Pulmonary artery endothelial cell (primary cell): ENCODE measurements around the gene C3orf20. TPM values are rescaled to one million over a fixed set of nuclear protein-coding genes. Genes with fewer than 3 reads are reported as not detected.
"Not testable (repeated sequence)": the region's sequence is repeated elsewhere in the genome, so short reads cannot be mapped to it uniquely, and the experiment has no call there.

ENCODE experiments used
- DNase-seq: peaks from one replicate; pipeline ENCODE4 v3.0.0-alpha.2; 2011; ENCODE audit warnings: low read depth, low spot score
- total RNA-seq: library from RNA; depleted of rRNA; stranded (reverse); fragments of >200 nt; gene quantifications from 2 replicates; pipeline ENCODE4 v1.2.3, GENCODE V29; 2014

Gene C3orf20
- total RNA-seq, 1 donor from 2014 or later, result not detected

DNA sequence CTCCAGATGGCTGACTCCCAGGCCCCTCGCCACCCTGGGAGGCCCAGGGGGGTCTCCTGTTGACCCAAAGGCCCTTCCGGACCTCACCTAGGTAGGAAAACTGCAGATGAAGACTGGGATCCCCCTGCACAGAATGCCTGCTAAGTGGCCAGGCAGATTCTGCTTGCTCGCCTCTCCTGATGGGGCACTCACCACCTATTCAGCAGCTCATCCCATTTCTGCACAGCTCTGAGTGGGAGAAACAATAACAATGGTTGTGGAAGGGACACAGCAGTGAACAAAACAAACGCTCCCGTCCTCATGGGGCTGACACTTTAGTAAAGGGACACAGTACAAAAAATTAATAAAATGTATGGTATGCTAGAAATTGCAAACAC is 118.9 kb downstream of the C3orf20 start:
- DNase-seq, result no peak

DNA sequence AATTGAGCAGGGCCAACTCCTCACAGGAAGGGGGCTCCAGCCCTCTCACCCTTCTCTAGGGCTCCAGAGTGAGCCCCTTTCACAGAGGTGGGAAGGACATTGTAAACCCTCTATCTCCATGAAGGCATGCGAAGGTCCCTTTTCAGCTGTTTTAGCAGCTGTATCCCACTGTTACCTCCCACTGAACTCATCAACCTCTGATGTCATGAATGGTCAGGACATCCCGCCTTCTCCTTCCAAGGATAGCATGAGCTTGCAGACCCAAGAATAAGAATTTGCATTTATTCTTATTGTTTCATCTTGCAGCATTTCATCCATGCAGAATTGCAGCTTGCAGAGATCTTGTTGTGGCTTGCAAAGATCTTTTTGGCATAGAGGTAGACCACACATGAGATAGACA is 119.5 kb downstream of the C3orf20 start:
- no peak for DNase-seq

DNA sequence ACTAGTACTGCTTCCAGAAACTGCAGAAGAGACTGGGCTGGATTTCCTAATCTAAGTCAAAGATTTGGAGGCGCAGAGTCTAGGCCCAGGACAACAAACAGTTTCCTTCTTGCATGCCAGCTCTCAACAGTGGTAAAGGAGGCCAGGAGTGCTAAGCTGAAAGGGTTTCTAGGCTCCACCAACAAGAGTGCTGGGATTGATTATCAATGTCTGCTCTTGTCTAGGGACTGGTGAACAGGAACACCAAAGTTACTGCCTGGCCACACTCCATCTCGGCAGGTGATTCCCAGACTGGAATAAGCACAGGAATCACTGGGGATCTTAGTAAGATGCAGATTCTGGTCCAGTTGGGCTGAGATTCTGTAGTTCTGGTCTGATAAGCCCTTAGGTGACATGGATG is 121.1 kb downstream of the C3orf20 start:
- DNase-seq, result no peak

DNA sequence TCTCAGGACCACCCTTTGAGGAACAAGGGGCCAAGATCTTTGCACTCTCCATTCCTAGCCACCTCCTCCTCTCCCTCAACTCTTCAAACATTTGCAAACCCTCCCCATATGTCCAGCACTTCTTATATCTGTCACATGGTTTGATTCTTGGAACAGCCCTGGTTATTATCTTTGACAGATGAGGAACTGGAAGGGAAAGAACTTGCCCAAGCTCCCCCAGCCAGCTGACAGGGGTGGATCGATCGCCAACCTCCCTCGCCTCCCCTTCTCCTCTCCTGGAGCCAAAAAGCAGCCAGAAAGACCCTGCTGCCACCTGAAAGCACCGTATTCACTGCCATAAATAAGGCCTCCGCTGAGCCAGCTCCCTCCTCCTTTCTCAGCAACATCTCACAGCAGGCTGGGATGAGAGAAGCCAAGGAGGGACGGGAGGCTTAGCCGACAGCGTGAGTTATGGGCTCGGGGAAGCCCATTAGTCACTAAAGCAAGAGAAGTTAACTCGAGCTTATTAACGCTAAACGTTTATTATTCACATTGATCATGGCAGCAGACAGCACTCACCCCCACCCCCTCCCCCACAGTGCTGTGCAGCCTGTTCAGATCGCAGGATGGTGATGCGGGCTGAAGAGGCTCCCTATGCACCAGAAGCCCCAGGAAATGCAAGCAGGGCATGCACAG is 121.6 kb downstream of the C3orf20 start:
- DNase-seq, result no peak

DNA sequence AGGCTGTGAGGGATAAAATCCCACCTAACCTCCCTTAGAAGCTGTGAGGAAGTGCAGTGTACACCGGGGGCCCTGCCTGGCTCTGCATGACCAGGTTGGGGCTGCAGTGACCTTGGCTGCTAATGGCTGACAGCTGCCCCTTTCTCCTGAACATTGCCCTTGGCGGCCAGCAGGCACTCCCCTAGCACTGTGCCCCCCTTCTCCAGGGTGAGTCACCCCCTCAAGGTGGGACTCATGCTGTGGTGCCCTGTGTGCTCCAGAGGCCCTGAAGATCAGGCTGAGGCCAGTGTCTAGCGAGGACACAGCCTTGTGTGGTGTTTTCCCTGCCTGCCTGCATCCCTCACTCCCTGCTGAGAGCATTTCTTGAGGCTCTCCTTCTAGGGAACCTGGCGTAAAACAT is 122.8 kb downstream of the C3orf20 start:
- DNase-seq, result no peak

DNA sequence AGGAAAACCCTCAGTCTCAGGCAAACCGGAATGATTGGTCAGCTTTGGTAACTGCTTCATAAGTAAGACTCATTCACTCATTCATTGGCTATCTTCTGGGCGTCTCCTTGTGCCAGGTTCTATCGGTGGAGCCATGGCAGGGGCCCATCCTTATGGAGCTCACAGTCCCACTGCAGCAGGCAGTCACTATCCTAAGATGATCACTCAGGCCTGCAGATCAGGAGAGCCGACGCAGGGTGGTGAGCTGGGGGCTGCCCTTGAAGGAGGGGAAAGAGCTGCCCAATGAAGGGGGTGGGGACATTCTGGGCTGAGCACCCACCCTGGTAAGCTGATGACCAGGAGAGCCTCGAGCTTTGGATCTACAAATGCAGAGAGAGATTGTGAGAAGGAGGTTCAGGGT is 123.3 kb downstream of the C3orf20 start:
- no peak for DNase-seq

DNA sequence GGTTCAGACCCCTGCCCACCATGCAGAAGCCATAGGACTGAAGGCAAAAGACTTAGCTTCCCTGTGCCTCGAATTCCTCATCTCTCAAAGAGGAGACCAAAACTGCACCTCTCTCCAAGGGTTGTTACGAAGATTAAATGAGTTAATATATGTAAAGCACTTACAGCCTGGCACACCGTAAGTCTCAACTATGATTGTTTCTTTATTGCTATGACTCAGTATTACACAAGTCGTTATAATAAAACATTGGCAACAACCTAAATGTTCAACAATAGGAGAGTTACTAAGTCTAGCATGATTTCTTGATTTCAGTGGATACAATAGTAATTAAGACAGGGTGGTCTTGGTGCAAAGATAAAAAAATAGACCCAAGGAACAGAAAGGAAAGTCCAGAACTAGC is 124.2 kb downstream of the C3orf20 start:
- no peak for DNase-seq

DNA sequence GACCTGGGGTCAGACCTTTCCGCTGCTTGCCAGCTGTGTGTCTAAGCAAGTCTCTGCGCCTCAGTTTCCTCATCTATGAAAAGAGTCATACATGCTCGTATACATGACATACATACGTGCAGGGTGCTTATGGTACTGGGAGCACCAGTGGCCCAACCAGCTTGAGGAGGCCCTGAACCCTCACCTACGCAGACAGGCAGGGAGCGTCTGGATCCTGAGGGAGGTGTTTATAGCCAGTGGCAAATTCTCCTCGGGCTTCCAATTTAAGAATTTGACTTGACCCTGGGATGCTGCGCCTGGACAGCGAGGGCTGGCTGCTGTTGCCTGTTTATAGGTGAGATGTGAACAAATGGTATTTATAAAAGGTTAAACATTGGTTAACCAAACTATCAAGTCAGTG is 126.1 kb downstream of the C3orf20 start:
- no peak for DNase-seq

DNA sequence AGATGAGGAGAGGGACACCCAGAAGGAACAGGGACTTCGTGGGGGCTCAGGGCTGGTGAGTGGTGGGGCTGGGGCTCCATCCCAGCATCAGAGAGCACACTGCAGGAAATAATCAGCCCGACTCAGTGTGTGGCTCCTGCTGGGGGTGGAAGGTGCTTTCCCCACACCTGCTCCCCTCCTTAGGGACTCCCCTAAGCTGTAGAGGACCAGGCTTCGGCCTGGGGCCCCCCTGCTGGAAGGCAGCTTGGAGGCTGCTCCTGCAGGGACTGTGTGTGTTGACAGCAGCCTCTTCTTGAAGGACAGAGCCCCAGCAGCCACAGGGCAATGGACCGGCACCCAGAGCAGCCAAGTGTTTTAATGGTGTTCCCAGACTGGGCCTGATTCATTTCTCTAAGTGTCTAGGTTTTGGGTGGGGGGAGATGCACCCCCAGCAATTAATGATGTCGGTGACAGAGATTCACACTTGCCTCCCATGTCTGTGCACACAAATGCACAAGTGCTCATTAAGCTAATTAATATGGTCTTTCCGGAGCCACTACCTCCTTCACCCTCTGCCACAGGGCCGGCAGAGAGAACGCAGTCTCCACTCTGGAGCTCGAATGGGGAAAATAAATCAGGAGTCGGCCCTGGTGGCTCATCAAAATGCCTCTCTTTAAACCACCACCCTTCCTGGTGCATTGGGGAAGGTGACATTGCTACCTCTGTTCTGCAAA is 126.9 kb downstream of the C3orf20 start:
- DNase-seq, result no peak

DNA sequence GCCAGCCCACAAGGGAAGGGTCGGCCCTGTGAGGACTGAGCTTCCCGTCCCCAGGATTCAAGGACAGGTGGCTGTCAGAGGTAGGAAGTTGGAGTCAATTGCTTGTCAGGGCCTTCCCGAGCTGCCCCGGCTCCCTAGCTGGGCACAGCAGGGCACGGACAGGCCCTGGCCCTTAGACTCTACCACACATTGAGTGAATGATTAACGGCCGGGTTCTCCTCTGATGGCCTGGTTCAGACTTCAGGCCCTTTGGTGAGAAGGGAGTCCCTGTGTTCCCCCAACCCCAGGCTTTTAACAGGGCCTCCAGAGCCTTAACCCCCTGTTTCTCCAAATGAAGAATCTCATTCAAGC is 127.4 kb downstream of the C3orf20 start:
- no peak for DNase-seq

DNA sequence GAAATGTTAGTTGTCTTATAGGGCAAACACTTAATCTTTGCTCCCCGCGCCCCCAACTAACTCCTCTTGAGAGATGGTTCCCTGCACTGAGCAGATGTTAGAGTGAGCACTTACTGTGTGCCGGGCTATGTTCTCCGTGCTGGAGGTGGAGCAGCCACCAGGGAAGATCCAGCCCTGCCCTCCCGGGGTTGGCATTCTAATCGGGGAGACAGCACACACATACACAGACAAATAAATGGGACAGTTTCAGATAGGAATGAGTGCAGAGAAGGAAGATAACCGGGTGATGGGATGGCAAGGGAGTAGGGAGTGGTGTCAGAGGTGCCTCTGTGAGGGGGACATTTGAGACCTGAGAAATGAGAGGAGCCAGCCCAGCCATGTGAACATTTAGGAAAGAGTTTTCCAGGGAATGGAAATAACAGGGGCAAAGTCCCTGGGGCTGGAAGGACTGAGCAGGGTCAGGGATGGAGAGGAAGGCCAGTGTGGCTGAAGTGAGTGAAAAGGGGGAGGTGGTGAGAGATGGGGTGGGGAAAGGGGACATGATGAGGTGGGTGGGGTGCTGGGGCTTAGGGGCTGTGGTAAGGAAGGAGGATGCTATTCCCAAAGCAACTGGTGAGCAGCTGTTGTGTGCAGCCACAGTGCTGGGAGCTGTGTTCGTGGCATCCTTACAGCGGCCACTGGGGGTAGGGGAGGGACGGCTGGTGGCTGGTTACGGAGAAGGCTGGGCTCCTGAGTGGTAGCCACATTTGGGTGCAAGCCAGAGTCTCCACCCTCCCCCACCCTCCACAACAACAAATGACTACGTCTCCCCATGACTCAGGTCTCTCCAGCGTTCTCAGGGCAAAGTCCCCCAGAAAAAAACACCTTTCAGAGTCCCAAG is 128.4 kb downstream of the C3orf20 start:
- peak; percentile 78 for DNase-seq

DNA sequence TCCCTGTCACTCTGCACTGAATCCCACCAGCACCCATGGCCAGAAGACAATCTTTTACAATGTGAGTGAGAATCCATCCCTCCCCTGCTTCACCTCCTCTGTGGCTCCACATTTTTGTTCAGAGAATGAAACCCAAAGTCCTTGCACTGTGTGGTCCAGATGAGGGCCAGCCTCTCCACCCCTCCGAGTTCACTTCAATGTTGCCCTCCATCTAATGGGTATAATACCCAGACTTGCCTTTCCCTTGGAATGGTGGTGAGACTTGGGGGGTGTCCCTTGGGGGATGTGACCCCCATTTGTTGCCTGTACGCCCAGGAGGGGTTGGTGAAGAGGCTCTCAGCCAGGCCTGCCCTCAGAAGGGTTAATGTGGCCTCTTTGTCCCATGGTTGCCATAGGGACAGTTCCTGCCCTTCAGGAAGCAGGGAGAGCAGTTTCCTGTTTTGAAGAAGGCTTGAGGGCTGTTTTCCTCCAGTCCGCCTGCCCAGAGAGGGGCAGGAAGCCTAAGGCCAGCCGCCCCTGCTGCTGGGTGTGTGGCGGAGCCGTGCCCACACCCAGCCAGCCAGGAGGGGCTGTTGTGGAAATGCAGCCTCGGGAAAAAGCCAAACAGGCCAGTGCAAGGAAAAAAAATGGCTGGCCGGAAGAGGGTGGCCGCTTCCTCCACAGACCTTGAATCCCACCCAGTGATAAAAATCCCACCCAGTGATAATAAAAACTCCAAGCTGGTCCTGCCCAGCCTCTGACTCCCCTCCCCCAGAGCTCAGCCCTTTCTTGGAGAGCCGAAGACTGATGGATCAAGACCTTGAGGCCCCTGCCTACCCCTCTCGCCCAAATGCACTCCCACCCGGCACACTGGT is 129.3 kb downstream of the C3orf20 start:
- peak; percentile 90 for DNase-seq

DNA sequence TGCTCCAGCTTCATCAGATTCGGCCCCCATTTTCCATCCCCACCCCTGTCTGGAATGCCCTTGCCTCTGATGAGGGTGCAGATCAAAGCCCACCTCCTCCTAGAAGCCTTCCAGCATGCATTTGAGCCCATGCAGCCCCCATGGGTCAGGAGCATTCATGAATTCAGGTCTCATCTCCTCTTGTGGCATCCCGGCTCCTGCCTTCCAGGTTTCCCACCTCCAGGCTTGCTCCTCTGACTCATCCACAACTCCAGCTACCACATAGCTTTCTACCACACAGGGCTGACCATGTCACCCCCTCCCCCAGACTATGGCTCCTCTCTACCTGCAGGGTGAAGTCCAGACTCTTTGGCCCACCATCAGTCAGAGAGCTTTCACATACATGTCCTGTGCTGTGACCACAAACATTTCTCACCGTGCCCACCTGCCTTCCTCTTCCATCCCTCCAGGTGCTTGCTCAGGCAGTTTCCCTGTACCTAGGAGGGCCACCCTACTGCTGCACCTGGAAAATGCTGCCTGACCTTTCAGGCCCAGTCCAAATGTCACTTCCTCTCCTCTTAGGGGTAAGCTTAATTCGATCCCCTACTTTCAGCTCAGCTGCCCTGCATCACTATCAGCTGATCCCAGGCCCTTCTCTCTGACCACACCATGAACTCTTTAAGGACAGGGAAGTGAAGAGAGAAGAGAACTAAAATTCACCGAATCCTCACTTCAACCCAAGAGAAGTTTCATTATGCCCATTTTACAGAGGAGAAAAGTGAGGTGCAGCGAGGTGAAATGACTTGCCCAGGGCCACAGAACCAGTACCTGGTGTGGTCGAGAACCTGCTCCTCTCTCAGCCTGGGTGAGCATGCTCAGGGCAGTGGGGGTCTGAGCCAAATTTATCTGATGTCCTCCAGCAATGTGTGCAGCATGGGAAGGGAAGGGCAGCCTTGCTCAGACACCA is 130.2 kb downstream of the C3orf20 start:
- no peak for DNase-seq

DNA sequence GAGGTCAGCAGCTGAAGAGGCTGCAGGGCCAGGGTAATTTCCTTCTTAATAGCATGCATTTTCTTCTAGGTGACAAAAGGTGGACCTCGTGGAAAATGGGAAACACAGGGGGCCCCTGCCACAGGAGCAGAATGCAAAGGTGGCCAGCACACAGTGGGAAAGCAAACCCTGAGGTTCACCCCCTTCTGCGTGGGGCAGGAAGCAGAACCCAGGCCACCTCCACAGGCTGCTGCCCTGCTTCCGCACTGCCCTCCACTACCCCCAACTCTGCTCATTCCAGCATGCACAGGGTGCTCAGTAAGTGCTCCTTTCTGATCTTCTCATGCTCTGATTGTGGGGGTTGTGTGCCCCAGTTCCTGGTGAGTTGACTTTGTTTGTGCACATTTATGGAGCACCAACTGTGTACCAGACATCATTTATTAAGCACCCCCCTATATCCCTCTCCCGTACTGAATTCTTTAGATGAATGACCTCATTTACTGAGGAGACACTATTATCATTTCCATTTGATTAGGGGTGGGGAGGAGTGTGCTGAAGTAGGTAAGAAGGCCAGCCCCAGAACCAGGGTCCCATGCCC is 131.1 kb downstream of the C3orf20 start:
- no peak for DNase-seq

DNA sequence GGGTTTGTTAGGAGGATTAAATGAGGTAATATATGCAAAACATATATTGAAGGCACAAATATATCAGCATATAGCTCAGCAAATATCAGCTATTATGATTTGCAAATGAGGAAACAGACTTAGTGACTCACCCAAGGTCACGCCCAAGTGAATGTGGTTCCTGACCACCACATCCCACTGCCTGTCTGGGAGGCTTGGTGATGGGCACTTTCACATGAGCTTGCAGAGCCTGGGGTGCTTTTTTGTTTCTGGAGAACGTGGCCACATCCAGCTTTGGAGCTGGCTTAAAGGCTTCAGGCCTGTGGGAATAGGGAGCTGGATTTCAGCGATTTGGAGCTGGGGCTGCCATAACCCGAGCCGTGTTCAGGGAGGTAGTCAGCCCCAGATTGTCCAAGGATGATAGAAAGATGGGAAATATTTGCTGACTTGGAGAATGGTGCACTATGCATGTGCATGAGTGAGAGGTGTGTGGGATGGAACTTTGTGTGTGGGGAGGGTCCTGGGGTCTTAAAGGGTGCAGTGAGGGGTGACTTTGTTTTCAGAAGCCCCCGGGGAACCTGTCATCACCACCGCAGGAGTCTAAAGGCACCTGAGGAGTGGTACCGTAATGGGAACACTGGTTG is 131.8 kb downstream of the C3orf20 start:
- peak; percentile 79 for DNase-seq

DNA sequence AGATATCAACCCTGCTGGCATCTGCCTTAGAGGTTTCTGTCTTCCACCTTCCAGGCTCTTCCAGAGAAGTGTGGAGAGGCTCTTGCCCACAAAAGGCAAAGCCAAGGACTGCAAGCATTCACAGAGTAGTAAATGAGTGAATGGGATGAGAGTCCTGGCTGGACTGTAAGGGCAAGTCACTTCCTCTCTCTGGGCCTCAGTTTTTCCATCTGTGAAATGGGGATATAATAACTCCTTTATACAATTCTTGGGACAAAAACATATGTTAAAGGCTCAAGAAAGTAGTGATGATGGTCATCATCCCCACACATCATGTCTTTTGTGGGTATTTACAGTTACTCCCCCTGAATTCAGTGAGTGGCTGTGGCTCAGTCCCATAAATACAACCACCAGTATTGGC is 133.1 kb downstream of the C3orf20 start:
- DNase-seq, result no peak

DNA sequence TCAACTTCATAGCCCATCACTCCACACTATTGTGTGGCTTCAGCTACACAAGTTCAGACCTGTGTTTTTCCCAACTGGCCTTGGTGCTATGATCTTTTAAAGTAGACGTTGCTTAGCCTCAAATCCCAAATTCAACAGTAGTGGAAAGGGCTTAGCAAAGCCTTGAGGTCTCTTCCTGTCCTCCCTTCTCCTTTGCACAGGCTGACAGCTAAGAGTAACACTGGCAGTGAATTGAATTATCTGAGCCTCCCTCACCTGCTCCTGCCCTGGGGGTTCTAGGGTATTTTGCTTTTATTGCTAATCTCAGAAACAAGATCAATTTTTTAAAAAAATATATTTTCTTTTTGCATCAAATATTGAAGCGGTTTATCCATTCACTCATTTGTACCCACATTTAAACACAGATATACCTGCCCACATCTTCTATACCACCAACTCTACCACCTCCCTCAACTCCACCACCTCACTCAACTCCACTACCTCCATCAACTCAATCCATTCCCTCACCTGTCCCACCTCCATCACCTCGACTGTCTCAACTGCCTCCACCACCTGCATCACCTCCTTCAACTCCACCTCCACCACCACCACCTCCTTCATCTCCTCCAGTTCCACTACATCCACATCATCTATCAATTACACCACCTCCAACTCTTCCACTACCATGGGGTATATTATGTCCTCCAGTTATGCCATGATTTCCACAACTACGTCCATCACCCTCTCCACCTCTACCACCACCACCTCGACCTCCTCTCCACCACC is 133.7 kb downstream of the C3orf20 start:
- DNase-seq, result no peak

DNA sequence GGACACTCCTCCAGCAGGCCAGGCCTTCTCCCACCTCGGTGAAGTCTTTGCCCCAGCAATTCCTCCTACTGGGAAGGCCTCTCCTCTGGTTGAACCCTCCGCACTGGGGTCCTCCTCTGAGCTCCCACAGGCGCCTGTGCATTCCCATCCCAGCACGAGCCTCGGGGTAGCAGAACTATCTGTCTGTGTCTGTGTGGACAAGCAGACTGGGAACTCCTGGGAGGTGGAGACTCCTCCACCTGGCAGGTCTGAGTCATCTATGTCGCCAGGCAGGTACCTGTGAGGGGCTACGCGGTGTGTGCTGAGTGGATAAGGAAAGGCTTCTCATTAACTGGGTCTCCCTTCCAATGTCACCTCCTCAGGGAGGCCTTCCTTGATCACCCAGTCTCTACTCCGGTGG is 134.7 kb downstream of the C3orf20 start:
- DNase-seq, result not testable (repeated sequence)
